HL-60 (cell line): ENCODE data around the gene HMG20A.

Source experiments
- CTCF ChIP-seq: IDR thresholded peaks from one replicate; pipeline ENCODE4 v1.5.1; 2011; ENCODE audit warnings: low read length, control low read depth, inconsistent platforms; ENCODE audit not compliant: insufficient read depth
- GABPA ChIP-seq: IDR thresholded peaks from 2 replicates; pipeline ENCODE4 v1.6.1; 2012; ENCODE audit warnings: low read depth
- POLR2AphosphoS5 ChIP-seq: IDR thresholded peaks from 2 replicates; pipeline ENCODE4 v1.6.1; 2012; ENCODE audit warnings: low read depth
- REST ChIP-seq: IDR thresholded peaks from 2 replicates; pipeline ENCODE4 v1.6.1; 2012; ENCODE audit warnings: low read depth; ENCODE audit not compliant: insufficient replicate concordance
- SPI1 ChIP-seq: IDR thresholded peaks from 2 replicates; pipeline ENCODE4 v1.6.1; 2012; ENCODE audit warnings: low read depth, mild to moderate bottlenecking, borderline replicate concordance

DNA sequence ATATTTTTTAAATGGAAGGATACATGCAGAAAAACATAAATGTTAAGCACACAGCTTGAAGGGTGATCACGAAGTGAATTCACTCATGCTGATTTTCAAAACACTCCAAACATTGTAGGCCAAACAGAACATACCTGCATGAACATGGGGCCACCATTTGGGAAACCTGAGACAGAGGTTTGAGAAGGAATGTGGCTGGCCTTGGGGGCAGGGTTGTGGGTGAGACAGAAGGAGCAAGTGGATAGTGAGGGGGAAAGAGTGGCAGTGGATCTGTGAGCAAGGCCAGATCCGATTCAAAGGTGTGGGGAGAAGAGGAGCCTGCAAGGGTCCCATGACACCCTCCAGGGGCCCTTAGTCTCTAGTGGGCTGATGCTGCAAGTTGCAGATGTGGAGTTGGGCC is 94.9 kb downstream of the HMG20A start:
- TF ChIP-seq CTCF (no peak), GABPA (no peak), REST (no peak), POLR2AphosphoS5 (no peak), SPI1 (no peak)
